Measurements from ENCODE around the gene FAM25A. TPM values are rescaled to one million over a fixed set of nuclear protein-coding genes. Genes with fewer than 3 reads are reported as not detected.
"Not testable (repeated sequence)": the region's sequence is repeated elsewhere in the genome, so short reads cannot be mapped to it uniquely, and the experiment has no call there.

The FAM25A gene
- total RNA-seq, 1 experiment from 2014 or later = 11.4 TPM

DNA sequence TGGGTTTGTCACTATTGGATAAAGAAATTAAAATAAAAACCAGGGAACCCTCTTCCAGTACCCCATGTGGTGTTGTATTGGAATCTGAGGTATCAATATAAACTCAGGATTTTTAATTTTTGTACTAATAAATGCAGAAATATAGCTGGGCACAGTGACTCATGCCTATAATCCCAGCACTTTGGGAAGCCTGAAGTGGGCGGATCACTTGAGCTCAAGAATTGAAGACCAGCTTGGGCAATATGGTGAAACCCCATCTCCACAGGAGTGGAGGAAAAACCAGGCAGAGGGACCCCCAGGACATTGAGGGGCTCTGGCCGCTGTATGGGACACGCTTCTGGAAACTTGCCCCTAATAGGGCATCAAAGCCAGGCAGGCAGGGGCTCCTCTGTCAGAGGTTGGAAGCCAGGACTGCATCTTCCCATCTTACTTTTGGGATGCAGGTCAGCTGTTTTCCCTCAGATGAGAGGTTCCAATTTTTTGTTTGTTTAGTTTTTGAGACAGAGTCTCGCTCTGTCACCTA, 40.7 kb upstream of the FAM25A start:
- POLR2A ChIA-PET (ENCODE audit: unreplicated experiment) = no interaction called here
- Histone ChIP-seq H3K27ac (peak overlapping the region; percentile 58), H3F3A (ENCODE audit: insufficient read depth, low read depth) (peaks cover 16% of the 10 kb centered on the region), H3K36me3 (ENCODE audit: low read depth) (no peaks in the 10 kb centered on the region), H3K79me2 (ENCODE audit: low read depth) (no peaks in the 10 kb centered on the region), H3K9me2 (ENCODE audit: insufficient read depth) (no peaks in the 10 kb centered on the region), H3K27me3 (ENCODE audit: insufficient read depth, low read depth) (no peaks in the 10 kb centered on the region), H3K4me3 (no peak overlapping the region), H3K9me3 (ENCODE audit: insufficient read depth, low read depth) (no peaks in the 10 kb centered on the region), H3K4me1 (replicated peaks; ENCODE audit: insufficient read depth) (peaks cover 41% of the 10 kb centered on the region), H3K4me2 (no peak overlapping the region), H2AFZ (no peak overlapping the region), H4K20me1 (ENCODE audit: insufficient read depth) (no peaks in the 10 kb centered on the region)
- intact Hi-C loops (cut with micrococcal nuclease; ENCODE audit: unreplicated experiment) = no loop called here
- CTCF ChIA-PET = no interaction called here
- TF ChIP-seq CTCF (conservative IDR thresholded peaks at IDR 0.05) (no peak), EZH2 (IDR thresholded peaks at IDR 0.05; ENCODE audit: low read depth) (no peak)
- no peak for DNase-seq
- no TSS peak for BruUV-seq (replicated peaks)

GRCh38 chr10:86979977-86980448, 40.1 kb upstream of the FAM25A start:
- H2AFZ ChIP-seq = no peak overlapping the region
- BruUV-seq (replicated peaks) = no TSS peak
- peaks cover 10% of the 10 kb centered on the region for H3F3A ChIP-seq (ENCODE audit: insufficient read depth, low read depth)
- intact Hi-C loops (cut with micrococcal nuclease; ENCODE audit: unreplicated experiment) = no loop called here
- ChIA-PET POLR2A (ENCODE audit: unreplicated experiment) (no interaction called here), CTCF (no interaction called here)
- H3K36me3 ChIP-seq (ENCODE audit: low read depth) = no peaks in the 10 kb centered on the region
- H3K4me3 ChIP-seq = no peak overlapping the region
- no peaks in the 10 kb centered on the region for H3K27me3 ChIP-seq (ENCODE audit: insufficient read depth, low read depth)
- H3K79me2 ChIP-seq (ENCODE audit: low read depth) = no peaks in the 10 kb centered on the region
- DNase-seq = no peak
- peaks cover 34% of the 10 kb centered on the region for H3K4me1 ChIP-seq (replicated peaks; ENCODE audit: insufficient read depth)
- H4K20me1 ChIP-seq (ENCODE audit: insufficient read depth) = no peaks in the 10 kb centered on the region
- no peak for TF ChIP-seq CTCF (conservative IDR thresholded peaks at IDR 0.05)
- TF ChIP-seq EZH2 (IDR thresholded peaks at IDR 0.05; ENCODE audit: low read depth) = no peak
- H3K9me2 ChIP-seq (ENCODE audit: insufficient read depth) = no peaks in the 10 kb centered on the region
- H3K9me3 ChIP-seq (ENCODE audit: insufficient read depth, low read depth) = no peaks in the 10 kb centered on the region
- H3K27ac ChIP-seq = no peak overlapping the region
- H3K4me2 ChIP-seq = peak overlapping the region; percentile 23; the same call in 1 of the 2 replicates

DNA sequence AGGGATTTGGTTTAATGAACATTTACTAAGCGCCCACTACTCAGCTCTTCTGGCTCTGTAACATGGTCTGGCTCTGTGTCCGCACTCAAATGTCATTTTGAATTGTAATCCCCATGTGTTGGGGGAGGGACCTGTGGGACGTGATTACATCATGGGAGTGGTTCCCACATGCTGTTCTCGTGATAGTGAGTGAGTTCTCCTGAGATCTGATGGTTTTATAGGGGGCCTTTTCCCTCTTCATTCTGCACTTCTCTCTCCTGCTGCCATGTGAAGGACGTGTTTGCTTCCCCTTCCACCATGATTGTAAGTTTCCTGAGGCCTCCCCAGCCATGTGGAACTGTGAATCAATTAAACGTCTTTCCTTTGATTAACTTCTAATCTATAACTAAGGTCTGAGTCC, 39.1 kb upstream of the FAM25A start:
- H3K27ac ChIP-seq; H3K27me3 ChIP-seq (ENCODE audit: insufficient read depth, low read depth); H3K36me3 ChIP-seq (ENCODE audit: low read depth); H4K20me1 ChIP-seq (ENCODE audit: insufficient read depth); intact Hi-C loops (cut with micrococcal nuclease; ENCODE audit: unreplicated experiment); POLR2A ChIA-PET (ENCODE audit: unreplicated experiment); H3K4me3 ChIP-seq; DNase-seq; H3K79me2 ChIP-seq (ENCODE audit: low read depth); H3K9me3 ChIP-seq (ENCODE audit: insufficient read depth, low read depth); BruUV-seq (replicated peaks); H2AFZ ChIP-seq; H3K9me2 ChIP-seq (ENCODE audit: insufficient read depth); H3K4me2 ChIP-seq; CTCF ChIA-PET: not testable (repeated sequence)
- H3F3A ChIP-seq (ENCODE audit: insufficient read depth, low read depth) = peaks cover 10% of the 10 kb centered on the region; the same call in 1 of the 2 replicates
- H3K4me1 ChIP-seq (replicated peaks; ENCODE audit: insufficient read depth) = peaks cover 33% of the 10 kb centered on the region

DNA sequence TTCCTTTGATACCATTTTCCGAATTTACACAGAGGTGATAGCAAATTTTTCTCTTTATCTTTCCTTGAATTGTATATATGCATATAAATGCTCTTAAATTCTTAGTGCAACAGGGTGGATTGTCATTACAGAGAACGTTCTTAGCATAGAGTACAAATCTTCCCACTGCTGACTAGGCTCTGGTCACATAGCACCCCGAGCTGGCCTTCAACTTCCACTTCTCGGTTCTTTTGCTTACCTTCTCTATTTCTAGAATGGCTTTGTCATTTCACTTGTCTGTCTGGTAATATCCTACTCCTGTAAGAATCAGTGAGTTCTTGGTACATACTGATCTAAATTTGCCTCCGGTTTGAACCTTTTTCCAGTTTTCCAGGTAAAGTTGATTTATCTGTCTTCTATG, 38.4 kb upstream of the FAM25A start:
- TF ChIP-seq CTCF (conservative IDR thresholded peaks at IDR 0.05) = no peak
- no peak for TF ChIP-seq EZH2 (IDR thresholded peaks at IDR 0.05; ENCODE audit: low read depth)
- H3F3A ChIP-seq (ENCODE audit: insufficient read depth, low read depth) = peaks cover 10% of the 10 kb centered on the region; the same call in 1 of the 2 replicates
- BruUV-seq (replicated peaks) = no TSS peak
- no peak for DNase-seq
- no peaks in the 10 kb centered on the region for H3K27me3 ChIP-seq (ENCODE audit: insufficient read depth, low read depth)
- ChIA-PET POLR2A (ENCODE audit: unreplicated experiment) (no interaction called here), CTCF (no interaction called here)
- no peak overlapping the region for H3K4me3 ChIP-seq
- H3K27ac ChIP-seq = no peak overlapping the region
- H4K20me1 ChIP-seq (ENCODE audit: insufficient read depth) = no peaks in the 10 kb centered on the region
- H2AFZ ChIP-seq = no peak overlapping the region
- H3K79me2 ChIP-seq (ENCODE audit: low read depth) = no peaks in the 10 kb centered on the region
- intact Hi-C loops (cut with micrococcal nuclease; ENCODE audit: unreplicated experiment) = no loop called here
- H3K9me2 ChIP-seq (ENCODE audit: insufficient read depth) = no peaks in the 10 kb centered on the region
- H3K4me1 ChIP-seq (replicated peaks; ENCODE audit: insufficient read depth) = peaks cover 33% of the 10 kb centered on the region
- H3K4me2 ChIP-seq = no peak overlapping the region
- no peaks in the 10 kb centered on the region for H3K36me3 ChIP-seq (ENCODE audit: low read depth)
- H3K9me3 ChIP-seq (ENCODE audit: insufficient read depth, low read depth) = no peaks in the 10 kb centered on the region

GRCh38 chr10:86984498-86984897, 35.6 kb upstream of the FAM25A start:
- H3K36me3 ChIP-seq (ENCODE audit: low read depth); H3K27me3 ChIP-seq (ENCODE audit: insufficient read depth, low read depth); H3K79me2 ChIP-seq (ENCODE audit: low read depth); H2AFZ ChIP-seq; DNase-seq; H3K4me2 ChIP-seq; intact Hi-C loops (cut with micrococcal nuclease; ENCODE audit: unreplicated experiment); H3K4me1 ChIP-seq (replicated peaks; ENCODE audit: insufficient read depth); BruUV-seq (replicated peaks); H3K4me3 ChIP-seq; CTCF ChIA-PET; H3K27ac ChIP-seq; POLR2A ChIA-PET (ENCODE audit: unreplicated experiment); H4K20me1 ChIP-seq (ENCODE audit: insufficient read depth); H3K9me3 ChIP-seq (ENCODE audit: insufficient read depth, low read depth); H3K9me2 ChIP-seq (ENCODE audit: insufficient read depth); H3F3A ChIP-seq (ENCODE audit: insufficient read depth, low read depth): not testable (repeated sequence)
